GM18526 (cell line): ENCODE measurements around the gene JAKMIP1.

Experiments
- POLR2A ChIP-seq: IDR thresholded peaks from 3 replicates; pipeline ENCODE4 v1.6.1; 2011; ENCODE audit not compliant: insufficient read length; ENCODE audit errors: extremely low read depth

Gene JAKMIP1

DNA sequence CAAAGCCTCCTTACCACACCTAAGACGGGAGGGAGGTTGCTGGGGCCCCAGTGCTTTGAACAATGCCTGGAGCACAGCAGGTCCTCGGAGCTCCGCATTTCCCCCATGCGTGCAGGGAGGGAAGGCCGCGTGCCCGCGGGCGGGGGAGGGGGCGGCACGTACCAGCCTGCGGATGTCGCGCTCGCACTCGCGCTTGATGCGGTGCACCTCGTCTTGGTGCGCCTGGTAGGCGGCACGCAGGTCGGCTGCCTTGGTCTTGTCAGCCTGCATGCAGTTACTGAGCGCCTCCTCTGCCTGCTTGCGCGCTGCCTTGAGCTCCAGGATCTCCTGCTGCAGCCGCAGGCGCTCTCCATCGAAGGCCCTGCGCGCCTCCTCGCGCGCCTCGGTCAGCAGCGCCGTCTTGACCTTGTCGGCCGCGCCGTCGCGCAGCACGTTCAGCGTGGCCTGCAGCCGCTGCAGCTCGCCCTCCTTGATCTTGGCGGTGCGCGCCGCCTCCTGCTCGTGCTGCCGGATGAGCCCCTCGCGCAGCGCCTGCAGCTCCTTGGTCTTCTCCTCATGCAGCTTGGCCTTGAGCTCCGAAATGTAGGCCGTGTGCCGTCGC, 94.9 kb downstream of the JAKMIP1 start:
- TF ChIP-seq POLR2A, result no peak

DNA sequence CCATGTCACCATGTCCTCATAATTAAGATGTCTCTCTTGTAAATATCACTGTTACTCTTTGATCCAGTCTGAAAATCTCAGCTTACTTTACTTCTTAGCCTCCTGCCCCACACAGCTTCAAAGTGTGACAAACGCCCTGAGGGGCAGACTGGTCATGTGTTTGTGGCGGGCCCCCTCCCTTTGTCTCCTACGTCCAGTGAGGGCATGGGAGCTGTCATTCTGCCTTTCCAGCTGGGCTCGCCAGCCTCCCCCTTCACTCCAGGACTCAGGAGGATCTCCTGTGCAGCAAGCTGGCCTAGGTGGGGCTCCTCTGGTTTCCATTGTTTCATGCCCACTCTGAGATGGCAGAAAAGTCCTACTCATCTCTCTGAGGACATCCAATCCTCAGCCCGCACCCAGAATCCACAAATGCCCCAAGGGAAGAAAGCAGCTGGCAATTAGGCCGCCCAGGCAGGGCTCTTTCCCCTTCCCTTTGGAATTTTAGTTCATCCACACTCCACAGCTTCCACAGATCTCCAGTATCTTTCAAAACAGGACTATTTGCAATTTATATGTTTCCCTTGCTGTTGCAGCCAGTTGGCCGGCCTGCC, 95.7 kb downstream of the JAKMIP1 start:
- TF ChIP-seq POLR2A, result no peak

DNA sequence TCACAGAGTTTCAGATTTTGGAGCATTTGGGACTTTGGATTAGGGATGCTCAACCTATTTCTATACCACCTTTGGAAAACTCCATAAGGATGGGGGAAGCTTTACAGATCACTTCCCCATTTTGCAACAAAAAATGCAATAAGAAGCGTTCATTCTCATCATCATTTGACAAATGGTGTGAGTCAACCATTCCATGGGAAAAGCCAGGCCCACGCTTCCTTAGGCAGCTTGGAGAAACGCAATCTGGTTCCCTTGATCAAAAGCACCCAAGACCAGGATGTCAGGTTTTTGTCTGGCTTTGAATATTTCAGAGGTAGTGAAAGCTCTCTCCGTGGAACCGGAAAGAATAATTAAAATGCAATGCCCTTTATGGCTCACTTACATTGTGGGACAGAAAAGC, 102.8 kb downstream of the JAKMIP1 start:
- TF ChIP-seq POLR2A, result no peak

DNA sequence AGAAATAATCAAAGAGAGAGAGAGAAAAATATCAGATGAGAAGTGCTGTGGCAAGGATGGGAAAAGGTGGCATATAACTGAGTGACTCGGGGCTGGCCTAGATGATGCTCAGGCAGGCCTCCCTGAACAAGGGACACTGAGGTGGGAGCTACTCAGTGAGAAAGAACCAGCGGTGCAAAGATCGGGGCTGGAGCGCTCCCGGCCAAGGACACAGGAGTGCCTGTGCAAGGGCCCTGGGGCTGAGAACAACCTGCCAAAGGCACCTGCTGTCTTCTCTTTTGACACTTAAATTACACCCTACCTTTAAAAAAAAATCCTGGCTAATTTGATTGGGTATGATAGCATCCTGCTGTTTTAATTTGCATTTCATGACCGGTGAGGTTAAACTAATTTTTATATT, 104.5 kb downstream of the JAKMIP1 start:
- TF ChIP-seq POLR2A, result no peak

DNA sequence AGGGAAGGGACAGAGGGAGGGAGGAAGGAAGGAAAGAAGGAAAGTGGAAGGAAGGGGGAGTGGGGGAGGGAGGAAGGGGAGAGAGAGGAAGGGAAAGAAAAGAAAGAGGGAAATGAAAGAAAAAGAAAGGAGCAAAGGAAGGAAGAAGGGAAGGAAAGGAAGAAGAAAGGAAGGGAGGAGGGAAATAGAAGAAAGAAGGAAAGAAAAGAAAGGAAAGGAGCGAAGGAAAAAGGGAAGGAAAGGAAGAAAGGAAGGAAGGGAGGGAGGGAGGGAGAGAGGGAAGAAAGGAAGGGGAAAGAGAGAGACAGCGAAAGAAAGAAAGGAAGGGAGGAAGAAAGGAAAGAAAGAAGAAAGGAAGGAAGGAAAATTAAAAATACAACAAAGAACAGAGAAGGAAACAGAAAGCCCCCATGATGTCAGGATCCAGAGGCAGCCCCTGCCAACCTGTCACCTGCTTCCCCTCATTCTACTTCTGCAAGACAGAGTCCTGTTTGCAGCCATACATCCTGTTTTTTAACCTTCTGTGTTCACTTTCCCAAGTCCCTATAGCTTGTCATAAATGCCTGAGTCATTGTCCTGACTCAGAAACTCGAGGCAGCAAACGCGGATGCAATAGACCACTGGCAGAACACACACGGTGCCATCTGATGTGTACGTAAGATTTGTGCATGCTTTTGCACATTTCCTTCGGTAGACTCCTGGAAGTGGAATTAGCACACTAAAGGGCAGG, 105.2 kb downstream of the JAKMIP1 start:
- TF ChIP-seq POLR2A, result no peak

DNA sequence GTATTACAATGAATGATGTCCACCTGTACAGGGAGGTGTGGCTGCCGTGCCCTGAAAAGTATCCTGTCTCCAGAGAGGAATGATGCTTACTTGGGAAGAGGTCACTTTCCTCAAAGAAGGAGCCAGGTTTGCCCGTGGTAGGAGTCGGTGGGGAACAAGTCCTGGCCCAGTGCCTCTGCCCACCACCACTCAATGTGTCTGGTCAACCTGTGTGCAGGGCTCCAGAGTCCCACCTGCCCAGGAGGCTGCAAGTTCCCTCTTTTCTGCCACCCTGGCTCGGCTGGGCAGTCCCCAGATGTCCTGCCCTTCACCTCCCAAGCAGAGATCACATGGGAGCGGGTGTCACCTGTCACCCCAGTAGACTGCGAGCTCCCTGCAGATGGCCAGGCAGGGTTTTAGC, 106.7 kb downstream of the JAKMIP1 start:
- no peak for TF ChIP-seq POLR2A

DNA sequence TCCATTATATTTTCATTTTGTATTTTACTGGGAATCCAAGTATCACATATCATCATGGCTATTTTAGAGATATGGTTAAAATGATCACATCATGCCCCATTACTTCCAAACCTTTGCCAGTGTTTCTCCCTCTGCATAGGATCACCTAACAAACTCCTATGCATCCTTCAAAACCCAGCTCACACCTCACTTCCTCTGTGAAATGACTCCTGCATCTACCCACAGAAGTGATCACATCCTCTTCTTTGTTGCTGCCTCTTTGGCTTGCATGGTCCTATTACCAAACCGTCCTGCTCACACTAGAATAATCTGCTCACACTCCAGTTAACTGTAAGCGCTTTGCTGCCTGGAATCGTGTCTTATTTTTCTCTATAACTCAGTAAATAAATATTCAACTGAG, 107.4 kb downstream of the JAKMIP1 start:
- TF ChIP-seq POLR2A, result no peak

DNA sequence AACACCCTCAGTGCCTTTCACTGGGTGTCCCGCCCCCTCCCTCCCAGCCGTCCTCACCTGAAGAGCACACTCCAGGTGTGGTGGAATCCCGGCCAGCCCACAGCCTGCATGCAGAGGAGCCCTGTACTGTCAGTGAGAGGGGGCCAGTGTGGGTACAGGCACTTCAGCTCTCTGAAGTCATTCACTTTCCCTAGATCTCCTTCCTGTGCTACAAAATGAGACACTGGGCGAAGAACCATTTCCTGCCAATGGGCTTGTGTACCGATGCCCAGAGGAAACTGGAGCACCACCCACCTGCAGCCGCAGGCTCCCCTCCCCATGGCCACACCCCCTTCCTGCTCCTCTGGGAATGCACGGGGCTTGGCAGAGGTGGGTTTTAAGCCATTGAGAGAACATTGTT, 108.2 kb downstream of the JAKMIP1 start:
- TF ChIP-seq POLR2A, result no peak

DNA sequence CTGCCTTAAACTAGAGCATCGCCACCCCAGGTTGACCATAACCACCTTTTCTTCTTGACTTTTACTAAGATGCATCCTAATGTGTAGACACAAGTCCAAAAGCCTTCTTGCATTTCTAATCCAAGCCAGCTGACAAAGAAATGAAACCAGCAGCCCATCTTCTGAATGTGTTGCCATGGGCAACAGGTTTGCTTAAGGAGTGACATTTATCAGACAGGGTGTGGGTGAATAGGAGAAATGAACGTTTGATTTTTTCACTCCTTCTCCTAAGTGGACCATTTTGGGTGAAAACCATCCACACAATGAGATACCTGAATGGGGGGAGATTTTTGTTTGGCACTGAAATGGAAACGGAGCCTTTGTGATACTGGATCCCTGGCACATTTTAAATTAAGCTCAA, 109.4 kb downstream of the JAKMIP1 start:
- TF ChIP-seq POLR2A, result no peak

DNA sequence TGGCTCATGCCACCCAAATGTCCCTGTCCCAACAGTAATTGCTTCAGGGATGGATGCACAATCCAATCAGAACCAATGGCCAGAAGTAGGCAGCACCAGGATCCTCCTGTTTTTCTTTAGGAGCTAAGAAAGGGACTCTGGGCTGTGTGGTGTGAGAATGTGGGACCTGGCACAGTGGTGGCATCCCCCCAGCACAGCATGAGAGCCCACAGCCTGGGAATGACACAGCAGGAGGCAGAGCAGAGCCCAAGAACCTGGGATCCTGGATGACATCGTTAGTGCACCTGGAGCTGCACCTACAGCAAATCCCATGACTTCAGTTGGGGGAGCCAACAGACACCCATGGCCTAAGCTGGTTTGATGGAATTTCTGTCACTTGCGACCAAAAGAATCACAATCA, 111.4 kb downstream of the JAKMIP1 start:
- TF ChIP-seq POLR2A, result no peak

DNA sequence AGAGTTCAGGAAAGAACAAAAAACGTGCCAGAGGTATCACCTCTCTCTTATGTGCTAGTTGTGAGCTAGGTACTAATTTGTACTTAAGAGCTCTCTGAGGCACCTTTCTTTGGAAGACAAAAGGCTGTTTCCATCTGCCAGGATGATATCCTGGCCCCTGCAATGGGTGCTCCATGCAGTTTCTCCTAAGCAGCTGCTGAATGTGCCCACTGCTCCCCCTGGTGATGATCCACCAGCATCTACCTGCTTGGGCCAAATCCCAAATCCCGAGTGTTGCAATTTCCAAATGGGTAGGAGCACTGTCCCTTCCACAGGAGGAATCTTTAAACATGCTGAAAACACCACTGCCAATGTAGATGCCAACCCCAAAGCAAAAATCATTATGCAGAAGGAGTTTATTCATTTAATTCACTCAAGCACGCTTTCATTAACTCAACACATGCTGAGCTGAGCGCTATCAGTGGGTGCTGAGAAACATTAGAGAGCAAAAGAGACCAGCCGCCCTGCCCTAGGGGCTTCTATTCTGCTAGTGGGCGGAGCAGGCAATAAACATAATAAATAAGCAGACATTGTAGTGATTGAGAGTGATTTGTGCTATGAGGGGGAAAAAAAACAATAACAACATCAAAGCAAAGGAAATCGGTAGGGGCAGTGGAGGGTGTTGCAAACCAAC, 112.5 kb downstream of the JAKMIP1 start:
- TF ChIP-seq POLR2A, result no peak

DNA sequence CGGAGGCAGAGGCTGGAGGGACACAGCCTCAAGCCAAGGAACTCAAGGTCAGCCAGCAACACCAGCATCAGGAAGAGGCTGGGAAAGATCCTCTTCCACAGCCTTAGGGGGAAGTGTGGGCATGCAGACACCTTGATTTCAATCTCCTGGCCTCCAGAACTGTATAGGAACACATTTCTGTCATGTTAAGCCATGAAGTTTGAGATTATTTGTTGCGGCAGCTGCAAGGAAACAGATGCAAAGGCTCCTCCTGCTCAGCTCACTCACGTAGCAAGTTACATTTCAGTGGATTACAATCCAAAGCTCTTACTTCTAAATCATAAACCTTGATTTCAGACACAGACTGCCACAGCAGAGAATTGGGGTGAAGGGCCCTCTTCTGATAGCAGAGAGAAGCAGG, 113.5 kb downstream of the JAKMIP1 start:
- no peak for TF ChIP-seq POLR2A

DNA sequence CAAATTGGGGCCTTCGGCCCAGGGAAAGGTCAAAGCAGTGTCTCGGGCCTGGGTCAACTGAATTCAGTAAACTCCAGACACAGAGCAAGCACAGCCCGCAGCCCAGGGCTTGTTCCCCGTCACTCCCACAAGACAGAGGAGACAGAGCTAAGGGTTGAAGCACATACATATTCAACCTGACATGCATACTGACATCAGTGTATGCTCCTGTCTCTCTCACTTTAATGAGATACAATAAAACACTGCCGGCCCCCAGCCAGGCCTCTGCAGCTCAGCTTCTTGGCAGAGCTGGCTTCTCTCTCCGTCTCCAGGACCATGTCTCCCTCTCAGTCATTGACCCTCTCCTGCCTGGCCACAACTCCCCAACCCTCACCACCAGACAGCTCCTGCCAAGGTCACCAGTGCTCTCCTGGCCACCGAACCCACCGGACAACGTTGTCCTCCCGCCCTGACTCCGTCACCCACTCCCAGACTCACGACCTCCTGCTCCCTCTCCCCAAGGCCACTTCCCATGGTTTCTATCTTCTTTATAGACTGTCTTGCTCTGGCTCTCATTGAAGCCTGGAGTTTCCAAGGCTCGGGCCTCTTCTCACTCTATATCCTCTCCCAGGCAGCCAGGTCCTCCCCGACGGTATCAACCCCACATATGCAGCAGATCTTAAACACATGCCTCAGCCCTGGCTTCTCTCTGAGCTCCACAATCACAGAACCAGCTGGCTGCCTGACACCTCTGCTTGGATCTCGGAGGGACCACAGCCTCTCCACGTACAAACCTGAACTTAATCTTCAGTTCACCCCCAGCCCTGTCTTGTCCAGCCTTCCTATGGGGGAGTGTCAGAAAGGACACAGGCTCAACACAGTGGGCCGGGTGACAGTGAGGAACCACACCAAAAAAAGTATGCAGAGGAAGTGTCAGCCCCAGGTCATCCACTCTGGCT, 114.4 kb downstream of the JAKMIP1 start:
- TF ChIP-seq POLR2A, result no peak

DNA sequence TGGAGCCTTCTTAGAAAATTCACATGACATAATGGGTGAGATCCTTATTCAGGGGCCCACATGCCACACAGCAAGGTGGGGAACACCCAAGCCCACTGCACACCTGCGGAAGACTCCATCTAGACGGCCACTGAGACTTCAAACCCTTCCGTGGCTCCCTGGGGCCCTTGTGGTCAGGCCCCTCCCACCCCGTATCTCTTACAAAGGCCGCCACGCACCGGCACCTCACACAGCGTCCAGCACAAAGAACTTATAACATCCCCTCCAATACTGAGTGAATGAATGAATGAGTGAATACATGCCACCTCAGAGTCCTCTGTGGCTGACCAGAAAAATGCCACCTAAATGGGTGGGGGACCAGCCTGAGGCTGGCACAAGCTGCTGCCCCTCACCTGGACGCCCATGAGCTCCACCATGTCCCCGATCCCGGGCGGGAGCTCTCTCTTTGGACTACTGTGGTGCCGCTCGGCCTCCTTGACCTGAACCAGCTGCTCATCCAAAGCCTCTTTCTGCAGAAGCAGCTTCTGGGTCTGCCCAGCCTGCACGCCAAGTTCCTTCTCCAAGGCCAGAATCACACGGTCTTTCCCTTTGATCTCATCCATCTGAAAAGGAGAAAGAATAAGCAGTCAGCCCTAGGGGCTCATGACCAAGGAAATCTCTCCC, 115.2 kb downstream of the JAKMIP1 start:
- TF ChIP-seq POLR2A, result no peak
